HEK293T (cell line): ENCODE measurements around the gene PIBF1.

Source experiments
- ARNT ChIP-seq: fragments of 450-650 bp; IDR thresholded peaks from 2 replicates; pipeline ENCODE4 v1.6.1; 2017; ENCODE audit warnings: mild to moderate bottlenecking
- BHLHE40 ChIP-seq: fragments of 450-650 bp; IDR thresholded peaks from 2 replicates; pipeline ENCODE4 v1.6.1; 2016; ENCODE audit warnings: mild to moderate bottlenecking, moderate library complexity, borderline replicate concordance
- ELF4 ChIP-seq: fragments of 450-650 bp; IDR thresholded peaks from 2 replicates; pipeline ENCODE4 v1.6.1; 2017; ENCODE audit warnings: antibody characterized with exemption
- FOXK2 ChIP-seq: fragments of 450-650 bp; IDR thresholded peaks from 2 replicates; pipeline ENCODE4 v1.6.1; 2016; ENCODE audit warnings: mild to moderate bottlenecking
- FOXM1 ChIP-seq: fragments of 450-650 bp; IDR thresholded peaks from 2 replicates; pipeline ENCODE4 v1.6.1; 2017; ENCODE audit warnings: mild to moderate bottlenecking, borderline replicate concordance
- HDGF ChIP-seq: fragments of 450-650 bp; IDR thresholded peaks from 2 replicates; pipeline ENCODE4 v1.6.1; 2017; ENCODE audit warnings: antibody characterized with exemption, borderline replicate concordance
- L3MBTL2 ChIP-seq: fragments of 450-650 bp; conservative IDR thresholded peaks from 2 replicates; pipeline ENCODE4 v1.6.1; 2016; ENCODE audit warnings: mild to moderate bottlenecking
- NFRKB ChIP-seq: fragments of 450-650 bp; IDR thresholded peaks from 2 replicates; pipeline ENCODE4 v1.6.1; 2016; ENCODE audit warnings: mild to moderate bottlenecking, moderate library complexity
- SP1 ChIP-seq: fragments of 450-650 bp; IDR thresholded peaks from 2 replicates; pipeline ENCODE4 v1.6.1; 2017
- SUZ12 ChIP-seq: fragments of 450-650 bp; IDR thresholded peaks from 2 replicates; pipeline ENCODE4 v1.6.1; 2016; ENCODE audit warnings: mild to moderate bottlenecking
- TARDBP ChIP-seq: fragments of 450-650 bp; IDR thresholded peaks from 2 replicates; pipeline ENCODE4 v1.6.1; 2016
- ZNF384 ChIP-seq: fragments of 450-650 bp; IDR thresholded peaks from 2 replicates; pipeline ENCODE4 v1.6.1; 2016
- TF ChIP-seq, protein P1 (sequence below): fragments of 450-650 bp; IDR thresholded peaks from 2 replicates; pipeline ENCODE4 v1.6.1; 2016

DNA sequence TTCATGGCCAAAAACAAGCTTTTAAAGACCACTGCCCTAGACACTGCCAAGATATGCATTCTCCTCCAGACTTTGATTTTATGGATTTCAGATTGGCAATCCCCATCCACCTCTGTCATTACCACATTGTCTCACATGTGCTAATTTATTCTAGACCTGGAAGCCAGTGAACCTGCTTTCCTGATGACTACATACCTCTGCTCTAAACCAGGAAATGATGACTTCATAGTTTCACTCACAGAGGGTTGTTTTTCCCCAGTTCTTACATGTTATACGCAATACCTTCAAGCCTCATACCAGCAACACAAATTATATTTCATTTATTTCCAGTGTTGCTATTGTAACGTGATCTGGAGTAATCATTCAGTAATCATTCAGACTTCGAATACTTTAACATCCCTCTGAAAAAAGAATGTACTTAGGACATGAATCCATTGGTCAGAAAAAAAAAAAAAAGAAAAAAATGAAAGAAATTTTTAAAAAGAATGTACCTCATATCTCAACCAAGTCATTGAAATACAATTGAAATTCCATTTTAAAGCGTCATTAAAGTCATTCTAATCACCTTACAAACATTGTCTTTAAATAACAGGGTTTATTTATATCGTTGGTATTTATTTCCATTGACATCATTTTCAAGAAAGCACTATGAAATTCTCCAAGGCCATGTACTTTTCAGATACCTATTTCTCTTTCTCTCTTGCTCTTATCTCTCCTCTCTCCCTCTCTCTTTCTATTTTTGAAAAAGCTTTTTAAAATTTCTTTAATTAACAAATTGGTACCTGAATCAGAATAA, 243.5 kb downstream of the PIBF1 start:
- no peak for TF ChIP-seq SP1
- no peak for TF ChIP-seq BHLHE40
- no peak for TF ChIP-seq FOXM1
- TF ChIP-seq ARNT: no peak
- TF ChIP-seq, protein P1, sequence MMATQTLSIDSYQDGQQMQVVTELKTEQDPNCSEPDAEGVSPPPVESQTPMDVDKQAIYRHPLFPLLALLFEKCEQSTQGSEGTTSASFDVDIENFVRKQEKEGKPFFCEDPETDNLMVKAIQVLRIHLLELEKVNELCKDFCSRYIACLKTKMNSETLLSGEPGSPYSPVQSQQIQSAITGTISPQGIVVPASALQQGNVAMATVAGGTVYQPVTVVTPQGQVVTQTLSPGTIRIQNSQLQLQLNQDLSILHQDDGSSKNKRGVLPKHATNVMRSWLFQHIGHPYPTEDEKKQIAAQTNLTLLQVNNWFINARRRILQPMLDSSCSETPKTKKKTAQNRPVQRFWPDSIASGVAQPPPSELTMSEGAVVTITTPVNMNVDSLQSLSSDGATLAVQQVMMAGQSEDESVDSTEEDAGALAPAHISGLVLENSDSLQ: no peak
- no peak for TF ChIP-seq TARDBP
- no peak for TF ChIP-seq NFRKB
- TF ChIP-seq L3MBTL2: no peak
- TF ChIP-seq HDGF: no peak
- peak; percentile 30; the same call in 1 of the 2 replicates for TF ChIP-seq ZNF384
- TF ChIP-seq FOXK2: no peak
- TF ChIP-seq ELF4: no peak
- no peak for TF ChIP-seq SUZ12
